ENCODE results near the gene GPATCH2. TPM values are rescaled to one million over a fixed set of nuclear protein-coding genes. Genes with fewer than 3 reads are reported as not detected.
"Not testable (repeated sequence)": the region's sequence is repeated elsewhere in the genome, so short reads cannot be mapped to it uniquely, and the experiment has no call there.

Gene GPATCH2
- polyA plus RNA-seq (ENCODE audit: insufficient read length) = 9.5 TPM

GRCh38 chr1:217630711-217631591 lies at the start of gene GPATCH2, which contains the start of gene SPATA17:
TSS of gene GPATCH2 (minus strand) at chr1:217631090. CDS start at chr1:217630971, 119 bp downstream.
TSS of gene SPATA17 (plus strand) at chr1:217631344. CDS start at chr1:217631379, 35 bp downstream.
- peak; percentile 91 for DNase-seq

DNA sequence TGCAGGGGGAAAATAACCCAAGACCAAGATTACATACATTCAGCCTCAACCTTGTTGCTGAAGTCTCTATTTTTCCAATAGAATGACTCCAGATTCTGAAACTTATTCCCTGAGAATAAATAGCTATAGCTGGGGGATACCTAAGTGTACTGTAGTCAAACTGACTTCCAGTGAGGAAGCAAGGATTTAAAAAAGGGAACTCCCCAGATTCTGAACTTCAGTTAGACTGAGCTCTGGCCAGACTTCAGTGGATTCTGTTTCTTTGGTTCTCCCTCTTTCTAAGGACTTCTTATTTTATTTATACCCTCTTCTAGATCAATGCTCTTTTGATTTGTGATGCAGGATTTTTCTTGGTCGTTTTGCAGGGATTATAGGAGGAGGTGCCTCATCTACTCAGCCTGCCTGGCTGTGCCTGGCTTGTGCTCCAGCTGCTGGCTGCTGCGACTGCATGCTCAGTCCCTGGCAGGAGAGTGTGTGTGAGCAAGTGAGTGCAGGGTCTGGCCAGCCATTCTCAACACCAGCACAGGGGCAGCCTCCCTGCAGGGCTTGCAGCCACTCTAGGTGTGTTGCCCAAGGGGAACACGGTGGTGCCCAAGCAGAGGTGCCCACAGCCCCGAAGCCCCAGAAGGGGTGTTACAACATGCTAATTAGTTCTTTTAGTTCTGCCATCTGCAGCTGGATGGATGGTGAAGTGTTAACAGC lies 43.3 kb upstream of the GPATCH2 start:
- no peak for DNase-seq

DNA sequence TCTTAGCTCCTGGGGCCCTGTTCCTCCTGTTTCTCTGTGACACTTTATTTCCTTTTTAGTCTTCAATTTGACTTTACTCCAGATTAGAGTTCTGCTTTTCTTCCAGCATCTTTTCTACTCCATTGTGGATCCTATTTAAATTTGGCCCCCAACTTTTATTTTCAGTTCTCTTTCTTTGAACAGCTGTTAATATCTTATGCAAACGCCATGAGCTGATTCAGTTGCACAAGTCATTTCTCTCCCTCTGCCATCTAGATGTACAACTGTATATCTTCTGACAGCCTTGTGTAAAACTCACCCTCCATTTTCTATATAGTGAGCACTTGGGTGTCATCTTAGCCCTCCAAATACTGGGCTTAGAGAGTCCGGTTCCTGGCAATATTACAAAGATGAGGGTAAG lies 42.5 kb upstream of the GPATCH2 start:
- DNase-seq = peak; percentile 9

DNA sequence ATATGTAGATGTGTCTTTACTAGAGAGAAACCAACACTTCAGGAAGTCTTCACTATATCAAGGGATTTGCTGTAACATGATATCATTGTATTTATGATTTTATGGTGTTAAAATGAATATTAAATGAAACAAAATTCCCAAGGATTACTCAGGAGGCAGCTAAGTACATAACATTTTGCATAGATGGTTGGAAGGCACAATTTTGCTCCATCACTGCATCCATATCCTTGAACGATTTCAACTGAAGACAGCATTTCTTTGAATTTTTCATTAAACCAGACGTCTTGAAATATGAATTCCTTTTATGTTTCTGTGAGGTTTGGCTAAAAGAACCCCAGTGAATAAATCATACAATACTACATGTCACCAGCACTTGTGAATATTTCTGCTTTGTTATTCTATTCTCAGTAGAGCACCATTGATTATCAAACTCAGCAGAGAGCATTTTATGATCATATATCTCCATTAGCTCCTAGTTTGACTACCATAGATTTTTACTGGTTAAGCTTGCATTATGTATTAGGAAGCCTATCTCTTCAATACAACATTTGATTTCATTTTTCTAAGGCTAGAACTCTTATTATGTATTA lies 37.6 kb upstream of the GPATCH2 start:
- DNase-seq = no peak

DNA sequence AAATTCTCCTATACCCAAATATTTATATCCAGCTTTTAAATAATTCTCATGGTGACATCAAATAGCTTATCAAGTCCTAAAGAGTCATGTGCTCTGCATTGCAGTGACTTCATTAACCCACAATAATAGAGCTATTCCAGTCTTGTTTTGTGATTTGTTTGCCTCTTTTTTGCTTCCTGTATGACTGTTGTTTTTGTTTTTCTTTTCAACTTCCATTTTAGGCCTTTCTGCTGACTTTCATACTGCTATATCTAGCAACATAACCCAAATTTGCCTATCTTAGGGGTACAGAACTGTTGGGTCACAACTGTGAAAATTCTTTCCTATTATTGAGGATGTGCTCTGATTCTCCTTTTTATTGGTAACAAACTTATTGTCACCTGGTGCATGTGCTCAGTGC lies 30.5 kb upstream of the GPATCH2 start:
- DNase-seq = no peak

DNA sequence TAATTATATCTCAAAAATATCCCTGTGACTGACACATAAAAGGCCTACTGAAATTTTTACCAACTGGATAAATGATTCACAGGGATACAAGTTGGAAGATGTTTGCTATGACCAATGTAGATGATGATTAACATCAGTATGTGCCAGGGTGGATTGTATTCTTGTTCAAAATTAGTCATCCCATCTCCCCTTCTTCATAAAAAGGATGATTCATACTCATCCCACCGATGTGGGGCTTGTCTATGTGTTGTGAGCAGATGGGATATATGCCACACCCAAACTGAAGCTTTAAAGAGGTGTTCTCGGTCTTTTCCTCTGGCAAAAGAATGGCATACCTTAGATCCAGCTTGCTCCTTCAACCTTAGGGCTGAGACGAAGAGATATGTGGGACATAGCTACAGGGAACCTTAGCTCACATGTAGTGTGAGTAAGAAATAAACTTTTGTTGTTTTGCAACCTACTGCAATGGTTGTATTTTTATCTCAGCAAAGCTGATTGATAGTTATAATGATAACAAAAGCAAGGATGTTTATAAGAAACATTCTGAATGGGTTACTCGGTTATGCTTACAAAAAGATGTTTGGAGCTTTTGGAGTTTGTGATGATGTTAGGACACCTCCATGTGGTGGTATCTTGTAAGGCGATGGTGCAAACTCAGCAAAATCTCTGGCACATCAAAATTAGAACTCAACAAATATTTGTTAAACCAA lies 29.6 kb upstream of the GPATCH2 start:
- DNase-seq = no peak

DNA sequence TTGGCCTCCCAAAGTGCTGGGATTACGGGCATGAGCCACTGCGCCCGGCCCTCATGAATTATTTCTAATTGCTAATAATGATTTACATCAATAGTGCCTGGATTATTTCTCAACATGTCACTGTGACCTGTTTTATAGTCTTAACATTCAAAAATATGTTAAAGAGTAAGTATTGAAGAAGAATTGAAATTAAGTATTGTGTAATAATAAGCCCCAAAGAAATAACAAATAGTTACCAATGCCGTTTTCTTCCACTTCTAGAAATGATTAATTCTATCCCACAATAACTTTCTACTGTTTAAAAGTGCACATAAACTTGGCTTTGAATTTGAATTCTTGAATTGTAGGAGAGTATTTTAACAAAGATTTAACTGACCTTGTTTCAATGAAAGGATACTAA lies 19.8 kb upstream of the GPATCH2 start:
- no peak for DNase-seq

GRCh38 chr1:217647791-217648190 lies 16.9 kb upstream of the GPATCH2 start:
- no peak for DNase-seq

DNA sequence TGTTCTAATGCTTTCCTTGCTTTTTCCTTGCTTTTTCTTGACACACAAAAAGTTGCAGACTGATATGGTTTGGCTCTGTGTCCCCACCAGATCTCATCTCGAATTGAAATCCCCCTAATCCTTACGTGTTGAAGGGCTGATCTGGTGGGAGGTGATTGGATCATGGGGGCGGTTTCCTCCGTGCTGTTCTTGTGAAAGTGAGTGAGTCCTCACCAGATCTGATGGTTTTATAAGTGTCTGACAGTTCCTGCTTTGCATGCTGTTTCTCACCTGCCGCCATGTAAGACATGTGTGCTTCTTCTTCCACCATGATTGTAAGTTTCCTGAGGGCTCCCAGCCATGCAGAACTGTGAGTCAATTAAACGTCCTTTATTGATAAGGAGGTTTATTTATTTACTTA lies 11.6 kb upstream of the GPATCH2 start:
- no peak for DNase-seq

DNA sequence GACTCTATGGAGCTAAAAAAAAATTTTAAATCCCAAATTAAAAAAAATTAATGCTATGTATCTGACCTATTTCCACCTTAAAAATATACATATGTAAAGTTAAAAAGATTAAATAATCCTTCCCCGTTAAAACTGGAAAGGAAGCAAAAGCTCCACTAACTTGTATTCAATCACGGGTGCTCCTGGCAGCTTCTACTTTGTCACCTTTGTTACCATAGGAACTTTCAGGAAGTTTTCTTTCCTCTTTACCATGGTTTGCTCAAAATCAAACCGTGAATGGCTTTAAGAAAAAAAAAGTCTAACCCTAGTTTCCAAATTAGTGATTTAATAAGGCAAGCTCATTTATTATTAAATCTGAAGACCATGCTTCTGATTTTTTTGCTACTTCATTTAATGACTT lies 3.5 kb downstream of the GPATCH2 start:
- DNase-seq = no peak

DNA sequence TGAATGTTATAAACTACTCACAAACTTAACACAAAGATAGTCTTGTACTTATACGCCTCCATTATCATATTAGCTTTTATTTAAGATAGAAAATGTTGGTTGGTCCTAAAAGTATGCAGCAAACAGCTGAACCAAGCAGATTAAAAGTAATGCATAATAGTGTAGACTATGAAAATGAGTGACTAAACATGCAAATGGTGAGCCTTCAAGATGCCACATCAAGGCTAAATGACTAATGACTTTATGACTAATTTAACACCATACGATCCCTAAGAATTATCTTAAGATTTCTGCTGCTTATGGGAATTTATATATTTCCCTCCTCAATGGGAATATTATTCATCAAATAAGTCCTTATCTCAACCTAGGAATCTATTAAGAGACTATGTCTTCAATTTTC lies 4.6 kb downstream of the GPATCH2 start:
- no peak for DNase-seq

- no peak for DNase-seq
These were observed 8.8 kb downstream of the GPATCH2 start for GRCh38 chr1:217622042-217622441.

- DNase-seq = no peak
These were observed 10.1 kb downstream of the GPATCH2 start for GRCh38 chr1:217620814-217621213.

DNA sequence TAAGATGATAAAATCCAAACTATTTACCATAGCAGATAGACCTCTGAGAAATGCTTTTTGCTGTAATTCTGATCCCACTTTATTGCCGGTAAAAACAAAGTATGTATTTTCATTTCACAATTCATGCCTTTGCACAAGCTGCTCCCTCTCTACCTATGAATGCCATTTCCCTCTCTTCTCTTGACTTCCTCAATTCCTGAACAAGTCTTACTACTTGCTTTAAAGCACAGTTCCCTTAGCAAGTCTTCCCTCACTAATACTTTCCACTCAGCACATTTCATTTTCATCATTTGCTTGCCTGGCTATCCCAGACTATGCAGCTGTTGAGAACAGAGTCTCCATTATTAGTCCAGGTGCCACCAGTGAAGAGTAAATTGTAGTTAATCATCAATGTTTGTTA lies 13.8 kb downstream of the GPATCH2 start:
- DNase-seq = no peak

DNA sequence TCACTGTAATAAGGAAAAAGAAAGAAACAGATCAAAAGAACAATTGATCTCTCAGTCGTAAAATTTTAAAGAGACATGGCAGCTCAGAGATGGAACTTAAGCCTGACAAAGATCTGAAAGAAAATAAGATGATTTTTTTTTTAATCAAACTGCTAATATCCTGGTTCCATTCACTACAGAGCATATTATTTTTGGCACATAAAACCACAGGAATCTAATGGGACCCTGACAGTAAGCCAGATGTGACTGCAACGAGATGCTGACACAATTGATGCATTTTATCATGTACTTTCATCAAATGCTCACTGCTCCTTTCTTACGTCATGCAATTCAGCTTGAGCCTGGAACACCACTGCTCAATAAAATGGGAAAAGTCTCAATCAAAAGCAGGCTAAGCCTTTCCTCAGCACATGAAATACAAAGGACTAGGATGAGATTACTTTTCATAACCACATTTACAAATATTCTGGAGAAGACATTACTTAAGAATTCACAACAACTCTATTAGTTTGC lies 16.6 kb downstream of the GPATCH2 start:
- no peak for DNase-seq

- no peak for DNase-seq
These were observed 25.5 kb downstream of the GPATCH2 start for GRCh38 chr1:217605390-217605789.

DNA sequence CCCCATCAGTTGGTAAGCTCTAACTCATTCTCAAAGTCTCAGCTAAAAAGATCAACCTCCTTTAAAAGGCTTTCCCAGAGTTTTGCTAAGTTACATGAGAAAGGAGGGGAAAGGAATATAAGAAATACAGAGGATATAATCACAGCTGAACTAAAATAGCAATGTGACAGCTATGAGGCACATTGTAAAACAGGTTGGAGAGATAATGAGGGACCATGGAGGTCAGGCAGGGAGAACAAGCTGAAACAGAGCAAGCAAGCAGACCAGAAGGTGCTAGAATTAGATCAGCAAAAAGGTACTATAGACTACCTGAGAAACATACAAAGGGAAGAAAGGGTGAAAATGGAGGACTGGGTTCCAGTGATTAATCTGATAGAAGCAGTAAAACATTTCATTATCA lies 28.5 kb downstream of the GPATCH2 start:
- DNase-seq = no peak

- no peak for DNase-seq
These were observed 31.7 kb downstream of the GPATCH2 start for GRCh38 chr1:217599154-217599553.

DNA sequence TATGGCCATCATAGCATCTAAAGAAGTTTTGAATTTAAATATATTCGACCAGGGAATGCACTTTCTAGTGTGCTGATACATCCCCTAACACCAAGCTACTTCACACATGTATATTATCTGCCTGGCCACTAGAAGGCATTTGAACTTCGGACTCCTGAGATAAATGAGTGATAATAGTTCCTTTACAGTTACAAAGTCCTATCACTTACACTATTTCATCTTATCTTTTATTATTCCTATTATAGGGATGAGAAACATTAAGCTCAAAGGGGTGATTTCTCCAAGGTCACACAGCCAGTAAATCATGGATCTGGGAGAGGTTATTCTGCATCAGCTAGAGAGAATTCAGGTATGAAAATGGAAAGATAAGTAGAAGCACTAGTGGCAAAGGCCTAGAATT lies 40.3 kb downstream of the GPATCH2 start:
- no peak for DNase-seq

GRCh38 chr1:217586586-217586985 lies 44.3 kb downstream of the GPATCH2 start:
- DNase-seq = no peak

DNA sequence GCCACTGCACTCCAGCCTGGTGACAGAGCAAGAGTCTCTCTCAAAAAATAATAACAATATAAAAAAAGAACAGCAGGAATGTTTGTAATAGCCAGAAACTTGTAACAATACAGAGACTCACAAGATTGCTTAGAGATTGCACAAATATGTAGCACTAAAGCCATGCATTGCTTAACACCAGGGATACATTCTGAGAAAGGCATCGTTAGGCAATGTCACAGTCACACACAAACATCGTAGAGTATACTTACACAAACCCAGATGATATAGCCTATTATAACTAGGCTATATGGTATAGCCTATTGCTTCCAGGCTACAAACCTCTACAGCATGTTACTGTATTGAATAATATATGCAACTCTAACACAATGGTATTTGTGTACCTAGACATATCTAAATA lies 45.3 kb downstream of the GPATCH2 start:
- DNase-seq = no peak

- not testable (repeated sequence) for DNase-seq
These were observed 46.5 kb downstream of the GPATCH2 start for GRCh38 chr1:217584286-217584811.

All from hindlimb muscle (tissue), 1 donor.